Neuronal stem cell (in vitro differentiated cells): ENCODE data around the gene ENOX1.

ENCODE experiments used
- DNase-seq: peaks from one replicate; pipeline ENCODE4 v3.0.0-alpha.2; 2013; ENCODE audit warnings: low spot score
- H2AFZ ChIP-seq: one replicate; pipeline ENCODE4 v1.6.1; 2013; ENCODE audit warnings: mild to moderate bottlenecking, low read length, inconsistent platforms
- H2AK5ac ChIP-seq: 2 replicates; pipeline ENCODE4 v1.6.1; 2013; ENCODE audit warnings: low read depth, mild to moderate bottlenecking, inconsistent platforms, low read length, moderate library complexity, mixed read lengths
- H2BK120ac ChIP-seq: 2 replicates; pipeline ENCODE4 v1.6.1; 2013; ENCODE audit warnings: low read depth, mild to moderate bottlenecking, inconsistent platforms, low read length, moderate library complexity, mixed read lengths
- H2BK12ac ChIP-seq: one replicate; pipeline ENCODE4 v1.6.1; 2013; ENCODE audit warnings: low read length, inconsistent platforms
- H2BK15ac ChIP-seq: 2 replicates; pipeline ENCODE4 v1.6.1; 2013; ENCODE audit warnings: mild to moderate bottlenecking, low read length, inconsistent platforms, mixed read lengths
- H2BK5ac ChIP-seq: one replicate; pipeline ENCODE4 v1.6.1; 2013; ENCODE audit warnings: inconsistent platforms, mild to moderate bottlenecking, low read length, moderate library complexity
- H3K14ac ChIP-seq: one replicate; pipeline ENCODE4 v1.6.1; 2013; ENCODE audit warnings: low read length, inconsistent platforms
- H3K18ac ChIP-seq: 2 replicates; pipeline ENCODE4 v1.6.1; 2013; ENCODE audit warnings: low read length, inconsistent platforms
- H3K23ac ChIP-seq: 2 replicates; pipeline ENCODE4 v1.6.1; 2013; ENCODE audit warnings: low read depth, mild to moderate bottlenecking, mixed read lengths, low read length, inconsistent platforms; ENCODE audit not compliant: poor library complexity
- H3K27ac ChIP-seq: replicated peaks from 3 replicates; pipeline ENCODE4 v1.5.1; 2013; ENCODE audit warnings: low read length, inconsistent platforms
- H3K27me3 ChIP-seq, 3 experiments: 2 replicates each; pipeline ENCODE4 v1.6.1; 2013; ENCODE audit warnings: low read length in 3 of 3, mild to moderate bottlenecking in 2 of 3, inconsistent platforms in 1 of 3, low read depth in 1 of 3, mixed read lengths in 1 of 3, moderate library complexity in 1 of 3; ENCODE audit not compliant: control insufficient read depth in 3 of 3, insufficient read depth in 3 of 3
- H3K36me3 ChIP-seq, 2 donors: replicated peaks in 1 of 2; 2 replicates each; pipeline ENCODE4 v1.6.1; 2013; ENCODE audit warnings: low read length in 2 of 2; ENCODE audit not compliant: control insufficient read depth in 2 of 2, insufficient read depth in 2 of 2
- H3K4ac ChIP-seq: 2 replicates; pipeline ENCODE4 v1.6.1; 2013; ENCODE audit warnings: inconsistent platforms, mild to moderate bottlenecking, low read length, moderate library complexity
- H3K4me1 ChIP-seq, 2 donors: 1 replicate in 1 of 2; 2 replicates in 1 of 2; pipeline ENCODE4 v1.6.1; 2013; ENCODE audit warnings: low read length in 2 of 2, low read depth in 1 of 2; ENCODE audit not compliant: control insufficient read depth in 2 of 2, insufficient read depth in 1 of 2
- H3K4me2 ChIP-seq: one replicate; pipeline ENCODE4 v1.6.1; 2013; ENCODE audit warnings: mild to moderate bottlenecking, low read length, inconsistent platforms; ENCODE audit not compliant: insufficient read depth, poor library complexity, severe bottlenecking
- H3K4me3 ChIP-seq, 2 donors: 2 replicates each; pipeline ENCODE4 v1.5.1; 2013; ENCODE audit warnings: low read length in 2 of 2, mild to moderate bottlenecking in 2 of 2, inconsistent platforms in 1 of 2, moderate library complexity in 1 of 2
- H3K79me1 ChIP-seq: one replicate; pipeline ENCODE4 v1.6.1; 2013; ENCODE audit warnings: low read depth, mild to moderate bottlenecking, inconsistent platforms, low read length, moderate library complexity
- H3K9ac ChIP-seq: one replicate; pipeline ENCODE4 v1.6.1; 2013; ENCODE audit warnings: mild to moderate bottlenecking, low read depth, low read length, inconsistent platforms; ENCODE audit not compliant: poor library complexity
- H3K9me3 ChIP-seq, 2 donors: replicated peaks in 1 of 2; 2 replicates each; pipeline versions ENCODE3 to v1.6.1; 2013; ENCODE audit warnings: low read length in 2 of 2, mild to moderate bottlenecking in 2 of 2, inconsistent platforms in 1 of 2, low read depth in 1 of 2, mixed read lengths in 1 of 2, moderate library complexity in 1 of 2; ENCODE audit not compliant: control insufficient read depth in 2 of 2, insufficient read depth in 1 of 2
- H4K8ac ChIP-seq: one replicate; pipeline ENCODE4 v1.6.1; 2013; ENCODE audit warnings: low read depth, mild to moderate bottlenecking, inconsistent platforms, low read length, moderate library complexity
- H4K91ac ChIP-seq: one replicate; pipeline ENCODE4 v1.6.1; 2013; ENCODE audit warnings: low read length, low read depth, mild to moderate bottlenecking, inconsistent platforms; ENCODE audit not compliant: poor library complexity
- WGBS, 2 donors: extraction: QIAGEN DNeasy Blood & Tissue Kit; methylation state at CpG; one replicate each; pipeline ENCODE4 v1.1.7; 2013; ENCODE audit warnings: missing lambda C conversion rate in 2 of 2, mixed read lengths in 1 of 2; ENCODE audit not compliant: insufficient read length in 2 of 2, insufficient replicate concordance in 1 of 2; ENCODE audit errors: extremely low coverage in 2 of 2; 5-methylcytosine and 5-hydroxymethylcytosine counted together

The ENOX1 gene

DNA sequence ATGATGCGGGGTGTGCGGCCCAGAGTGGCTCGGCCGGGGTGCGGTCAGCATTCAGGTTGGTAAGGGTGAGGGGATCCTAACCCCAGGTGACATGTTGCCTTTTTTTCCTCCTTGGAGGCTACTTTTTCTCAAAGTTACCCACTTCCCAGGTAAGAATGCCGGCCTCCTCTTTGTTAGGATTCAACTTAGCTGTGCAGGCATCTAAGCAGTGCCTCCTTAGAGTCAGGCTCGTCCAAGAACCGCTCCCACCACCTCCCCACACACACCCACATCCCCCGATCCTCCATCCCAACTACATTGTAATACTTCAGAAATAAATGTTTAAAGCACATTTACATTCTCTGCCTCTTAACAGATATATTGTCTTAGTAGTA, 733 bp upstream of the ENOX1 start:
- WGBS, 2 donors = 100% methylated on average over 1 of the region's 9 CpGs; no CpG with 5 or more reads in 1 of the 2 donors
- Histone ChIP-seq H4K8ac (no peak overlapping the region), H3K4ac (no peak overlapping the region), H2BK5ac (peak overlapping the region; percentile 34), H2BK120ac (no peak overlapping the region), H3K23ac (no peak overlapping the region), H3K9me3 (no peaks in the 10 kb centered on the region), H3K9ac (peak overlapping the region; percentile 89), H3K4me3 (peak overlapping the region; percentile 76 to 85), H3K14ac (no peak overlapping the region), H3K36me3 (no peaks in the 10 kb centered on the region), H3K27me3 (peaks cover 0 to 2% (median 0%) of the 10 kb centered on the region in 3 experiments), H2BK15ac (peak overlapping the region; percentile 61), H3K79me1 (no peaks in the 10 kb centered on the region), H3K18ac (peak overlapping the region; percentile 92), H2AFZ (peak overlapping the region; percentile 99), H4K91ac (no peak overlapping the region), H2BK12ac (peak overlapping the region; percentile 89), H3K4me2 (peak overlapping the region; percentile 99), H3K4me1 (peaks cover 6 to 19% of the 10 kb centered on the region in 2 donors), H3K27ac (no peak overlapping the region), H2AK5ac (peak overlapping the region; percentile 14)
- DNase-seq = no peak

DNA sequence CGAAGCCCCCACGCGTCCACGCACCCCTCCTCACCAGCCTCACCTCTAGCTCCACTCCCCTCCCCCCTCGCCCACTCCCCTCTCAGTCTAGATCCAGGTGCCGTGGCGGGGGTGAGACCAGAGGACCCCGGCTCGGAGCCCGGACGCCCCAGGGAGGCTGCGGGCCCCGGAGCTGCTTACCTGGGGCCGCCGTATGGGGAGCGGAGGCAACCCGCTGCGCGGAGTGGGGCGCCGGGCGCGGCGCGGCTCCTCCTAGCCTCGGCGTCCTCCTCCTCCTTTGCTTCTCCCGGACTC, 353 bp downstream of the ENOX1 start:
- Histone ChIP-seq H4K8ac (no peak overlapping the region), H3K4me1 (peaks cover 6 to 19% of the 10 kb centered on the region in 2 donors), H2AFZ (peak overlapping the region; percentile 99), H3K9ac (peak overlapping the region; percentile 76), H3K23ac (no peak overlapping the region), H2BK120ac (no peak overlapping the region), H3K14ac (peak overlapping the region; percentile 66), H3K4ac (no peak overlapping the region), H2BK12ac (no peak overlapping the region), H2BK5ac (no peak overlapping the region), H3K36me3 (no peaks in the 10 kb centered on the region), H3K4me3 (peak overlapping the region; percentile 76 to 85), H4K91ac (no peak overlapping the region), H3K18ac (no peak overlapping the region), H2BK15ac (no peak overlapping the region), H3K9me3 (no peaks in the 10 kb centered on the region), H3K4me2 (peak overlapping the region; percentile 99), H3K27me3 (peaks cover 0 to 2% (median 0%) of the 10 kb centered on the region in 3 experiments), H3K27ac (no peak overlapping the region), H3K79me1 (no peaks in the 10 kb centered on the region), H2AK5ac (no peak overlapping the region)
- no peak for DNase-seq
- no CpG with 5 or more reads among the region's 28 CpGs for WGBS, 2 donors

DNA sequence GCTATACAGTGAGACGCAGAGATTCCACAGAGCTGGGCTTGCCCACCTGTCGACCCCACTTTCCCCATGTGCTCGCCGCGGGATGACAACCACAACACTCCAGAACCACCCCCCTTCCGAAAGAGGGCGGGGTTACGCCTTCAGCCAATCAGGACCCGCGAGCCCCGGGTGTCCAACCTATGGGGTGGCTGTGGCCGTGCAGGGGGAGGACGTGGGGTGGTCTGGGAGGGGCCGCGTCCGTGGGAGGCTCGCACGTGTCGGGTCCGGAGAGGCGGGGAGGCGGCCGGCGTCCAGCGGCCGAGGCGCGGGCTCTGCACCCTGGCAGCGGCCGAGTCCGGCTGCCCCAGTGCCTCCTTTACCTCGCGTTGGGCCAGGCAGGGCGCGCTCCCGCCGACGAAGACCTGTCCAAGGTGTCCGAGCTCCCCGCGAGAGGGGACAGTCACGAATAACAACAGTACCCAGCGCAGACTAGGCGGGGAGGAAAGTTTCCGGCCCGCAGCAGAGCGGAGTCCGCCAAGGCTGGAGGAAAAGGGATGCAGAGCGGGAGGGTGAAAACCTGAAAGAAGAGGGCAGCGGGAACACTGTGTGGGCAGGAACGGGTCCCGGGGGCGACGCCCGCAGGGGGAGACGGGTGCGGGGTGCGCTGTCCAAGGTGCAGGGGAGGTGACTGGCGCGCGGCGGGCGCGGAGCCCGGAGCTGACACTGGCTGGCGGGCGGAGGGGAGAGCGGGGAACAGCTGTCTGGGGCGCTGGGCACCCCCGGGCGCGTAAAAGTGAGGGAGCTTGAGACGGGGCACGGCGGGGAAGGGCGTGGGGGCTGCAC, 911 bp downstream of the ENOX1 start:
- H3K23ac ChIP-seq = no peak overlapping the region
- no peak overlapping the region for H2BK15ac ChIP-seq
- peak overlapping the region; percentile 76 to 85 for H3K4me3 ChIP-seq
- no peak overlapping the region for H3K4ac ChIP-seq
- H3K4me2 ChIP-seq = peak overlapping the region; percentile 99
- peak overlapping the region; percentile 12 for H3K9ac ChIP-seq
- no peak overlapping the region for H4K91ac ChIP-seq
- peaks cover 0 to 2% (median 0%) of the 10 kb centered on the region in 3 experiments for H3K27me3 ChIP-seq
- no peaks in the 10 kb centered on the region for H3K9me3 ChIP-seq
- no peak overlapping the region for H2BK12ac ChIP-seq
- no peak overlapping the region for H2BK120ac ChIP-seq
- DNase-seq = peak; percentile 41
- peak overlapping the region; percentile 99 for H2AFZ ChIP-seq
- WGBS, 2 donors = no CpG with 5 or more reads among the region's 76 CpGs
- no peaks in the 10 kb centered on the region for H3K79me1 ChIP-seq
- no peak overlapping the region for H2BK5ac ChIP-seq
- no peak overlapping the region for H3K14ac ChIP-seq
- peaks cover 6 to 19% of the 10 kb centered on the region in 2 donors for H3K4me1 ChIP-seq
- H4K8ac ChIP-seq = no peak overlapping the region
- peak overlapping the region; percentile 56 for H3K18ac ChIP-seq
- H3K36me3 ChIP-seq = no peaks in the 10 kb centered on the region
- H2AK5ac ChIP-seq = no peak overlapping the region
- H3K27ac ChIP-seq = no peak overlapping the region

DNA sequence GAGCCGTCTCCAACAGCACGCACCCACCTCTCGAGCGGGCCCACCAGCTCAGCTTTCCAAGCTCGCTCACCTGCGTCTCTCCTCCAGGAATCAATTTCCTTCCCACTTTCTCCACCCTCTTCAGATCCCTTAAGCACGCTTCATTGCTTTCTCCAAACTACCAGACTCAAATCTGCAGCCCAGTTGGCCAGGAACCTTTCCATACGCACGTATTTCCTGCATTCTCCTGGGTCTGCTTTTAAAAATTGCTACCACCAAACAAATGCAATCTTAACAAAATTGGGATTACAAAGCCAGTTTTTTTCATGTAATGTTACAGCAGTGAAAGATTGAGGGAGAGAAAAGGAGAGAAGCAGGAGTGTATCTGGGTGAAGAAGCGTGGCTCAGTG, 1.5 kb downstream of the ENOX1 start:
- Histone ChIP-seq H3K27me3 (peaks cover 0 to 2% (median 0%) of the 10 kb centered on the region in 3 experiments), H2AK5ac (no peak overlapping the region), H3K36me3 (no peaks in the 10 kb centered on the region), H2BK15ac (no peak overlapping the region), H2AFZ (peak overlapping the region; percentile 99), H2BK5ac (no peak overlapping the region), H2BK120ac (no peak overlapping the region), H3K4ac (no peak overlapping the region), H3K14ac (no peak overlapping the region), H3K9me3 (no peaks in the 10 kb centered on the region), H3K4me2 (peak overlapping the region; percentile 99), H3K27ac (no peak overlapping the region), H3K4me1 (peaks cover 6 to 19% of the 10 kb centered on the region in 2 donors), H3K23ac (no peak overlapping the region), H3K79me1 (no peaks in the 10 kb centered on the region), H4K91ac (no peak overlapping the region), H2BK12ac (no peak overlapping the region), H3K4me3 (peak overlapping the region; percentile 76 to 85), H3K9ac (no peak overlapping the region), H3K18ac (no peak overlapping the region), H4K8ac (no peak overlapping the region)
- no peak for DNase-seq
- WGBS, 2 donors = no CpG with 5 or more reads among the region's 10 CpGs
